Thyroid gland (tissue), 4 donors: ENCODE results near the gene ADNP. TPM values are rescaled to one million over a fixed set of nuclear protein-coding genes. Genes with fewer than 3 reads are reported as not detected.
A peak's percentile ranks its signal among the peaks of the same experiment; 100 is the strongest.

ENCODE experiments used
- DNase-seq, 2 donors: peaks; one replicate each; pipeline ENCODE4 v3.0.0-alpha.2; 2019
- H3K27ac ChIP-seq, 3 donors: fragments of 200-600 bp; sonication (generic); 1 replicate in 2 of 3; 2 replicates in 1 of 3; pipeline ENCODE4 v1.5.1; 2016 to 2019; ENCODE audit warnings: mild to moderate bottlenecking in 1 of 3, moderate library complexity in 1 of 3
- H3K27me3 ChIP-seq: fragments of 200-600 bp; sonication (generic); one replicate; pipeline ENCODE4 v1.5.1; 2019
- H3K36me3 ChIP-seq, 2 donors: fragments of 200-600 bp; sonication (generic); one replicate each; pipeline ENCODE4 v1.5.1; 2016 to 2019
- H3K4me1 ChIP-seq, 2 donors: fragments of 200-600 bp; sonication (generic); one replicate each; pipeline ENCODE4 v1.5.1; 2017 to 2019
- H3K4me3 ChIP-seq, 3 donors: fragments of 200-600 bp; sonication (generic); replicated peaks in 1 of 3; 1 replicate in 2 of 3; 2 replicates in 1 of 3; pipeline ENCODE4 v1.5.1; 2016; ENCODE audit warnings: mild to moderate bottlenecking in 1 of 3
- H3K9me3 ChIP-seq: fragments of 200-600 bp; sonication (generic); one replicate; pipeline ENCODE4 v1.5.1; 2017
- POLR2A ChIP-seq, 2 donors: fragments of 450-650 bp; IDR thresholded peaks; one replicate each; pipeline ENCODE4 v1.6.1; 2017; ENCODE audit warnings: antibody characterized with exemption in 2 of 2, mild to moderate bottlenecking in 2 of 2, moderate library complexity in 1 of 2
- WGBS, 2 donors: methylation state at CpG; one replicate each; pipeline ENCODE4 v1.1.5; 2017; 5-methylcytosine and 5-hydroxymethylcytosine counted together
- intact Hi-C: fragments of 100-400 bp; cut with DNase I; formaldehyde crosslinking; loops from one replicate; pipeline ENCODE4 v1.15.1; 2023
- total RNA-seq, 4 donors: library from RNA; depleted of rRNA; stranded (reverse); fragments of >200 nt; gene quantifications; one replicate each; pipeline ENCODE4 v1.2.3, GENCODE V29; 2016
- TF ChIP-seq, protein P1 (sequence below), 6 experiments: fragments of 200-600 bp in 3 of 6; fragments of 450-650 bp in 3 of 6; sonication (generic) in 3 of 6; IDR thresholded peaks; one replicate each; pipeline ENCODE4 v1.5.1; 2016 to 2019; ENCODE audit warnings: antibody characterized with exemption in 6 of 6, mild to moderate bottlenecking in 2 of 6, inconsistent platforms in 1 of 6, moderate library complexity in 1 of 6

ADNP gene
- total RNA-seq, 4 donors from 2014 or later, result 55.5 to 68.9 (median 63.5) TPM

DNA sequence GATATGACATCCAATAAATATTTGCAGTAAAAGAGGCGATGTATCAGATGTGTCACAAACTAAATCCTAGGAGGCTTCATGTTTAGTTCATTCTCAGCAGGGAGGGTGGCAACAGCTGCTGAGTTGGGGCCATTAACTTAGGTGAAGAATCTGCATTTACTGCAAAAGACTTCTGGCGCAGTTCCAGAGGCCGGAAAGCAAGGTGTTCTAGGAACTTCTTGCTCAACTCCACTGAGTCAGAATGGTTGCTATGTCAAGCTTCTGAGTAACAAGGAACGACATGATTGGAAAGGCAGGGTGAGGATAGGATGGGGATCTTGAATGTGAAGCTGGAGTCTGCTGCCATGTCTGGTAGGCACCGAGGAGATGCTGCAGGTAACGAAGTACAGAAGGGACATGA lies 11.7 kb downstream of the ADNP start:
- peaks cover 36 to 77% of the 10 kb centered on the region in 2 donors for H3K4me1 ChIP-seq
- intact Hi-C loops, result no loop called here
- H3K27me3 ChIP-seq, result no peaks in the 10 kb centered on the region
- no peaks in the 10 kb centered on the region for H3K36me3 ChIP-seq
- WGBS, 2 donors, result 78 to 80% methylated on average over 6 of the region's 6 CpGs
- no peak overlapping the region for H3K4me3 ChIP-seq
- H3K27ac ChIP-seq, result no peak overlapping the region
- TF ChIP-seq, protein P1, sequence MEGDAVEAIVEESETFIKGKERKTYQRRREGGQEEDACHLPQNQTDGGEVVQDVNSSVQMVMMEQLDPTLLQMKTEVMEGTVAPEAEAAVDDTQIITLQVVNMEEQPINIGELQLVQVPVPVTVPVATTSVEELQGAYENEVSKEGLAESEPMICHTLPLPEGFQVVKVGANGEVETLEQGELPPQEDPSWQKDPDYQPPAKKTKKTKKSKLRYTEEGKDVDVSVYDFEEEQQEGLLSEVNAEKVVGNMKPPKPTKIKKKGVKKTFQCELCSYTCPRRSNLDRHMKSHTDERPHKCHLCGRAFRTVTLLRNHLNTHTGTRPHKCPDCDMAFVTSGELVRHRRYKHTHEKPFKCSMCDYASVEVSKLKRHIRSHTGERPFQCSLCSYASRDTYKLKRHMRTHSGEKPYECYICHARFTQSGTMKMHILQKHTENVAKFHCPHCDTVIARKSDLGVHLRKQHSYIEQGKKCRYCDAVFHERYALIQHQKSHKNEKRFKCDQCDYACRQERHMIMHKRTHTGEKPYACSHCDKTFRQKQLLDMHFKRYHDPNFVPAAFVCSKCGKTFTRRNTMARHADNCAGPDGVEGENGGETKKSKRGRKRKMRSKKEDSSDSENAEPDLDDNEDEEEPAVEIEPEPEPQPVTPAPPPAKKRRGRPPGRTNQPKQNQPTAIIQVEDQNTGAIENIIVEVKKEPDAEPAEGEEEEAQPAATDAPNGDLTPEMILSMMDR (IDR thresholded peaks at IDR 0.05), result no peak
- no peak for TF ChIP-seq POLR2A (IDR thresholded peaks at IDR 0.05)
- no peaks in the 10 kb centered on the region for H3K9me3 ChIP-seq
- DNase-seq, result peak; percentile 35 to 41

DNA sequence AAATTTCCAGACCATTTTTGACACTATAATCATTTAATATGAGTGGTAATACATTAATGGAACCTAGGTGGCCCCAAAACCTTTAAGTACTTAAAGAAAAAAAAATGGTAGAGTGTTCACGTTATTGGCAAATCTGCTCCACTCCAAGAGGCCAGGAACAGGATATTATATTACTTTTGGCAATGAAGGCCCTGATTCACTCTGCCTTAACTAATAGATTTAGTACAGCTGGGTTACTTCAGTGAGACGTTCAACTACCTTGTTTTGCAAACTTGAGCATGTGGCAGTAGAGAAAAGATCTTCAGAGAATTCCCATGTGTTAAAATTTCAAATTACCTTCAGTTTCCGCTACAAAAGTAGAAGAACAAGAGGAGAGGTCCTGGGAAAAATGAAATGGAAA lies 12.8 kb downstream of the ADNP start:
- Histone ChIP-seq H3K27me3 (no peaks in the 10 kb centered on the region), H3K9me3 (no peaks in the 10 kb centered on the region), H3K27ac (no peak overlapping the region), H3K4me3 (no peak overlapping the region), H3K4me1 (peaks cover 41 to 77% of the 10 kb centered on the region in 2 donors), H3K36me3 (no peaks in the 10 kb centered on the region)
- no peak for DNase-seq
- TF ChIP-seq, protein P1 (IDR thresholded peaks at IDR 0.05), result no peak
- TF ChIP-seq POLR2A (IDR thresholded peaks at IDR 0.05), result no peak
- intact Hi-C loops, result no loop called here
- WGBS, 2 donors, result 61 to 75% methylated on average over 3 of the region's 3 CpGs

DNA sequence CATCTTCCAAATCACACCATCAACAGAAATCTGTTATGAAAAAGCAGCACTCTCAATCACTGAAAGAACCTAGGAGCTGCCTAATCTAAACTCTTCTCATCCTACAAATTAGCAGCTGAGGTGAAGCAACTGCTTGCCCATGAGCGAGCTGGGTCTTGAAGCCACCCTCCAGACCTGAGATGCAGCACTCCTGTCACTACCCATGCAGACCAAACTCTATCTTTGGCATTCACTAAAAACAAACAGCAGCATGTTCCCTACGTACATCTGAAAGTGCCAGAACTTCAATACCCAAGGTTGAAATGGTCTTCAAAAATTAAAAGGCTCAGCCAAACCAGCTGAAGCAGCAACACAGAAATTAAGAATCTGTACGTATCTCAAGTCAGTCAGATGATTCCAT lies 14.3 kb downstream of the ADNP start:
- 31 to 46% methylated on average over 3 of the region's 3 CpGs for WGBS, 2 donors
- peak; percentile 51 to 58 for DNase-seq

DNA sequence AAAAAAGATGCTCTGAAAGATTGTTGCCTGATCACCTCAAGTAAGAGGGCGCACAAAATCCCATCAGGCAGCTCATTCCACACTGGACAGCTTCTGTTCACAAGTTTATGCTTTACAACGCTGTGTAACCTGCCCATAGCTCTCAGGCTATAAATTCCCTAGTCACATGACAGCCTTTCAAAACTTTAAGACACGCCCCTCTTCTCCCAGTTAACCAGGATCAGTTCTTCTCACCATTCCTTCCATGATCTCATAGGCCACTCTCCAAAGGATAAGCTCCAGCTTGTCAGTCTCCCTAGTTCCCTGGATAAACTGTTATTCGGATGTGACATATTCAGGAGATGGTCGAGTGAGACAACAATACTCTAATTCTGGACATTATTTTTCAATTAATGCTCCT lies 15.0 kb downstream of the ADNP start:
- Histone ChIP-seq H3K4me3 (no peak overlapping the region), H3K9me3 (no peaks in the 10 kb centered on the region), H3K27ac (peak overlapping the region in 2 of 3 donors; percentile 5 to 14), H3K36me3 (no peaks in the 10 kb centered on the region), H3K4me1 (peaks cover 27 to 69% of the 10 kb centered on the region in 2 donors), H3K27me3 (no peaks in the 10 kb centered on the region)
- DNase-seq, result no peak
- TF ChIP-seq, protein P1 (IDR thresholded peaks at IDR 0.05), result no peak
- no peak for TF ChIP-seq POLR2A (IDR thresholded peaks at IDR 0.05)
- intact Hi-C loops, result no loop called here
- WGBS, 2 donors, result 66 to 67% methylated on average over 5 of the region's 5 CpGs

More for the DNA sequence above, 14.3 kb downstream of the ADNP start:
- TF ChIP-seq, protein P1 (IDR thresholded peaks at IDR 0.05), result no peak
- no peak for TF ChIP-seq POLR2A (IDR thresholded peaks at IDR 0.05)
- Histone ChIP-seq H3K27me3 (no peaks in the 10 kb centered on the region), H3K9me3 (no peaks in the 10 kb centered on the region), H3K27ac (peak overlapping the region; percentile 33 to 48 (median 38)), H3K4me1 (peaks cover 32 to 71% of the 10 kb centered on the region in 2 donors), H3K4me3 (no peak overlapping the region), H3K36me3 (no peaks in the 10 kb centered on the region)
- intact Hi-C loops, result no loop called here

- H3K4me1 ChIP-seq, result peaks cover 30 to 72% of the 10 kb centered on the region in 2 donors
- no peaks in the 10 kb centered on the region for H3K27me3 ChIP-seq
- WGBS, 2 donors, result 64 to 76% methylated on average over 3 of the region's 3 CpGs
- no peaks in the 10 kb centered on the region for H3K36me3 ChIP-seq
- H3K27ac ChIP-seq, result no peak overlapping the region
- H3K4me3 ChIP-seq, result no peak overlapping the region
- TF ChIP-seq POLR2A (IDR thresholded peaks at IDR 0.05), result no peak
- TF ChIP-seq, protein P1 (IDR thresholded peaks at IDR 0.05), result no peak
- intact Hi-C loops, result no loop called here
- no peak for DNase-seq
- H3K9me3 ChIP-seq, result no peaks in the 10 kb centered on the region
Observed at GRCh38 chr20:50915424-50915823, 15.8 kb downstream of the ADNP start.
